ENCODE measurements around the gene LRRTM4. TPM values are rescaled to one million over a fixed set of nuclear protein-coding genes. Genes with fewer than 3 reads are reported as not detected.

Gene LRRTM4
- total RNA-seq, 3 donors from 2014 or later (not counting 1 experiment from before 2014, with no cell fraction given), result not detected

GRCh38 chr2:77086051-77086450 lies 436.1 kb downstream of the LRRTM4 start:
- TF ChIP-seq CTCF (IDR thresholded peaks at IDR 0.05), result no peak
- Mint-ChIP-seq H3K27me3 (ENCODE audit: low read depth in 2 of 2) (no peaks in the 10 kb centered on the region), H3K27ac (no peak overlapping the region), H3K4me1 (no peaks in the 10 kb centered on the region), H3K36me3 (peaks cover 9% of the 10 kb centered on the region), H3K9me3 (peaks cover 11 to 23% of the 10 kb centered on the region in 2 donors), H3K4me3 (no peak overlapping the region)
- intact Hi-C loops (cut with micrococcal nuclease), result no loop called here
- no peaks in the 10 kb centered on the region for H3K36me3 ChIP-seq (ENCODE audit: control insufficient read depth, insufficient read depth, low read length)
- no peak for DNase-seq
- H3K4me1 ChIP-seq (ENCODE audit: control insufficient read depth, insufficient read depth, low read length), result no peaks in the 10 kb centered on the region
- 100% methylated on average over 1 of the region's 2 CpGs for WGBS (ENCODE audit: insufficient coverage)
- no peaks in the 10 kb centered on the region for H3K9me3 ChIP-seq (ENCODE audit: control insufficient read depth, insufficient read depth, low read length)
- H3K27ac ChIP-seq (ENCODE audit: low read length), result no peak overlapping the region
- no peaks in the 10 kb centered on the region for H3K27me3 ChIP-seq (ENCODE audit: control insufficient read depth, insufficient read depth, low read length)
- no peak overlapping the region for H3K4me3 ChIP-seq (ENCODE audit: low read length)
- no peak for ATAC-seq

- Mint-ChIP-seq H3K27ac (no peak overlapping the region), H3K36me3 (peaks cover 8% of the 10 kb centered on the region), H3K4me3 (no peak overlapping the region), H3K4me1 (no peaks in the 10 kb centered on the region), H3K9me3 (peaks cover 14 to 26% of the 10 kb centered on the region in 2 donors), H3K27me3 (ENCODE audit: low read depth in 2 of 2) (no peaks in the 10 kb centered on the region)
- ATAC-seq (no peak), DNase-seq (no peak)
- H3K27ac ChIP-seq (ENCODE audit: low read length), result no peak overlapping the region
- no peak overlapping the region for H3K4me3 ChIP-seq (ENCODE audit: low read length)
- TF ChIP-seq CTCF (IDR thresholded peaks at IDR 0.05), result no peak
- intact Hi-C loops (cut with micrococcal nuclease), result no loop called here
- no peaks in the 10 kb centered on the region for H3K4me1 ChIP-seq (ENCODE audit: control insufficient read depth, insufficient read depth, low read length)
- H3K36me3 ChIP-seq (ENCODE audit: control insufficient read depth, insufficient read depth, low read length), result no peaks in the 10 kb centered on the region
- H3K27me3 ChIP-seq (ENCODE audit: control insufficient read depth, insufficient read depth, low read length), result no peaks in the 10 kb centered on the region
- WGBS (ENCODE audit: insufficient coverage), result 80% methylated on average over 1 of the region's 3 CpGs
- no peaks in the 10 kb centered on the region for H3K9me3 ChIP-seq (ENCODE audit: control insufficient read depth, insufficient read depth, low read length)
Observed at GRCh38 chr2:77085561-77085960, 436.6 kb downstream of the LRRTM4 start.

GRCh38 chr2:77081597-77081996 lies 440.6 kb downstream of the LRRTM4 start:
- no peak for DNase-seq
- WGBS (ENCODE audit: insufficient coverage), result 100% methylated on average over 1 of the region's 2 CpGs
- Histone ChIP-seq H3K27me3 (ENCODE audit: control insufficient read depth, insufficient read depth, low read length) (no peaks in the 10 kb centered on the region), H3K27ac (ENCODE audit: low read length) (no peak overlapping the region), H3K9me3 (ENCODE audit: control insufficient read depth, insufficient read depth, low read length) (no peaks in the 10 kb centered on the region), H3K36me3 (ENCODE audit: control insufficient read depth, insufficient read depth, low read length) (no peaks in the 10 kb centered on the region), H3K4me3 (ENCODE audit: low read length) (no peak overlapping the region), H3K4me1 (ENCODE audit: control insufficient read depth, insufficient read depth, low read length) (no peaks in the 10 kb centered on the region)
- no peaks in the 10 kb centered on the region for H3K27me3 Mint-ChIP-seq (ENCODE audit: low read depth in 2 of 2)
- intact Hi-C loops (cut with micrococcal nuclease), result no loop called here
- H3K27ac Mint-ChIP-seq, result no peak overlapping the region
- peaks cover 6 to 12% of the 10 kb centered on the region in 2 donors for H3K9me3 Mint-ChIP-seq
- H3K36me3 Mint-ChIP-seq, result no peaks in the 10 kb centered on the region
- H3K4me3 Mint-ChIP-seq, result no peak overlapping the region
- no peaks in the 10 kb centered on the region for H3K4me1 Mint-ChIP-seq
- ATAC-seq, result no peak
- no peak for TF ChIP-seq CTCF (IDR thresholded peaks at IDR 0.05)

GRCh38 chr2:77064324-77064723 lies 457.9 kb downstream of the LRRTM4 start:
- DNase-seq (no peak), ATAC-seq (no peak)
- no peak overlapping the region for H3K4me3 Mint-ChIP-seq
- Histone ChIP-seq H3K9me3 (ENCODE audit: control insufficient read depth, insufficient read depth, low read length) (no peaks in the 10 kb centered on the region), H3K27me3 (ENCODE audit: control insufficient read depth, insufficient read depth, low read length) (no peaks in the 10 kb centered on the region), H3K4me3 (ENCODE audit: low read length) (no peak overlapping the region), H3K27ac (ENCODE audit: low read length) (no peak overlapping the region), H3K36me3 (ENCODE audit: control insufficient read depth, insufficient read depth, low read length) (no peaks in the 10 kb centered on the region), H3K4me1 (ENCODE audit: control insufficient read depth, insufficient read depth, low read length) (no peaks in the 10 kb centered on the region)
- no peaks in the 10 kb centered on the region for H3K36me3 Mint-ChIP-seq
- no peak for TF ChIP-seq CTCF (IDR thresholded peaks at IDR 0.05)
- WGBS (ENCODE audit: insufficient coverage), result no CpG with 5 or more reads among the region's 1 CpG
- no peaks in the 10 kb centered on the region for H3K4me1 Mint-ChIP-seq
- no peak overlapping the region for H3K27ac Mint-ChIP-seq
- peaks cover 10% of the 10 kb centered on the region in 2 donors for H3K9me3 Mint-ChIP-seq
- intact Hi-C loops (cut with micrococcal nuclease), result no loop called here
- no peaks in the 10 kb centered on the region for H3K27me3 Mint-ChIP-seq (ENCODE audit: low read depth in 2 of 2)

Data from natural killer cell (primary cell).